Kidney capillary endothelial cell (primary cell): ENCODE measurements around the gene DAD1.
"Not testable (repeated sequence)": the region's sequence is repeated elsewhere in the genome, so short reads cannot be mapped to it uniquely, and the experiment has no call there.

Source experiments
- DNase-seq: peaks from one replicate; pipeline ENCODE4 v3.0.0-alpha.2; 2018; ENCODE audit warnings: low spot score

The DAD1 gene

DNA sequence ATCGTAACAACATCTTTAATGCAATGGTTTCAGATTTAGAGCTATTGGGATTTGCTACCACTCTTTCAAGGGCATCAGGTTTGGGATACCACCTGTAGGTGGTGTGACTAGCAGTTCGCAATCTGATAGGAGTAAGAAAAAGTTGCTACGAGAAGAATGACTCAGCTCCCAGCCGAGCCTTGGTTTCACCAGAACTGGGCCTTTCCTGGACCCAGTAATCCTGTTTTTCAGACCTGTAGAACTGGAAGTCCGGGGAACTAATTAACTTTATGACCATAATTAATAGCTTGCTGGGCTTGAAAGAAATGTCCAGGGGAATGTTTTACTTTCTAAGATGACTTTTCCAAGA is 9.8 kb upstream of the DAD1 start:
- DNase-seq, result no peak

DNA sequence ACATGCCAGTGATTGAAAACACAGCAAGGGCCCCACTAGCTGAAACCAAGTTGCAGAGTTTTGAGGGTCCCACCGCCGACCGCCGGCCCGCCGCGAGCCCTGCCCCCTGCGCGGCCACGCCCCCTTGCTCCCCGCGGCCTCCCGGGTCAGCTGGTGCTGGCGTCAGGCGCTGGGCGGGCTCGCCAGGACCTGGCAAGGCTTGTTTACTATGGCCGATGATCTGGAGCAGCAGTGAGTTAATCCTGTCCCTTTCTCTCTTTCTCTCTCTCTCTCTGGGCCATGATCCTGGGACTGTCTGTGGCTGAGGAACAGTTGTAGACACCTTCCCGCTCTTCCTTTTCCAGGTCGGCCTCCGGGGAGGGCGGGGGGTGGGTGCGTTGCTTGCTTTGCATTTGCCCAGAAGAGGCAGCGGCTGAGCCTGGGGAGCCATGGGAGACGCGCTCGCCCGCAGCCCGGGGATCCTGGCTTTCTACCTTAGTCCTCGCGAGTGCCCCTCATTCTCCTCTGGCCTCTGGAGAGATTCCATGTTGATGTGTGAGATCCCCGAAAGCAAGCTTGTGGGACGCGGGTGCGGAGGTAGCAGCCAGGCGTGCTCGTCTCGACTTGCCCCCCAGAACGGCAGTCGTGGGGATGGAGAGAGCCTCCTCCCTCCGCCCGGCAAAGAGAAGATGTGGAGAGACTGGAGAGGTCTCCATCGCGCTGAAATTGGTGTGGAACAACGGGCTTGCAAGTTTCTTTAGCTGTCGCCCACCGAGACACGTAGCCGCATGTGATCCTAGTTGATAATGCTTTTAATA is 9.3 kb upstream of the DAD1 start, which contains the start of gene ABHD4:
Gene ABHD4, plus strand, starts transcription at position 202 of the 797 bp plus-strand sequence. Its CDS starts 7 bp downstream, at position 209.
- peak; percentile 47 for DNase-seq

DNA sequence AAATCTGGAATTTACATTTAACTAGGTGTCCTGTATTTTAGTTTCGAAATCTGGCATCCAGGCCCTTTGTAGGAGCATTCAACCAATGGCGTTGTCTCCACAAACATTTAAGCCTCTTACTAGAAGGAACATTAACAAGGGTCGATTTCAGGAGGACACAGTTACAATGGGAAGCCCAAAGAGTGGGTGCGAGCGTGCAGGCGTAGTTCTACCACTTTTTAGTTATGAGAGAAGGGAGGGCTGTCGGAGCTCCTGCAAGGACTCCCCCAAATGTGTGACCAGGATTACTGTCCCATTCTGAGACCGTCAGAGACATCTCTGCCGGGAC is 8.7 kb upstream of the DAD1 start:
- no peak for DNase-seq

DNA sequence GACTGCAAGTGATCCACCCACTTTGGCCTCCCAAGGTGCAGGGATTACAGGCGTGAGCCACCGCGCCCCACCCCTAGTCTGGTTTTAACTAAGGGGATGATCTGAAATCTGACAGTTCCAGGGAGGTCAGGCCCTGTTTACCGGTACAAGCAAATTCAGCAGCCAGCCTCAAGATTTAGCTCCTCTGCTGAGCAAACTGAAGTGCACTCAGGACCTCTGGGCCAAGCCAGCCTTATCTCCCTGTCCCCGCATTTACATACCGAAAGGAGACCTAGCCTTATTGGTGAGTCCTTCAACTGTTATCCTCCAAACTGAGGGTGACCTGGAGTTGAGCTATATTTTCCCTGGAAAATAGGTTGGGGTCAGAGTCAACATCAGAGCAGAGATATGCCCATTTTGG is 8.2 kb upstream of the DAD1 start:
- no peak for DNase-seq

DNA sequence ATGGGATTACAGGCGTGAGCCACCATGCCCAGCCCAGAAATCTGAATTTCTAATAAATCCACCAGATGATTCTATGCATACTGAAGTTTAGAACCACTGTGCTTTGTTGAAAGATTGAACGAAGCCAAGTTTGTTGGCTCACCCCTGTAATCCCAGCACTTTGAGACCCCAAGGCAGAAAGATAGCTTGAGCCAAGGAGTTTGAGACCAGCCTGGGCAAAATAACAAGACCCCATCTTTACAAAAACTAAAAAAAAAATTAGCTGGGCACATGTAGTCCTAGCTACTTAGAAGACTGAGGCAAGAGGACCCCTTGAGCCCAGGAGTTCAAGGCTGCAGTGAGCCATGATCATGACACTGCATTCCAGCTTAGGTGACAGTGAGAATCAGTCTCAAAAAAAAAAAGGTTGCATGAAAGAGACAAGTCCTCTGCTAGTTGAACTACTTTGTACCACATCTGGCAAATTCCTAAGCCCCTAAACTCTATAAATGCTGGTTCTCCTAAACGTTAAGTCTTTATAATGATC is 7.4 kb upstream of the DAD1 start:
- DNase-seq, result no peak

DNA sequence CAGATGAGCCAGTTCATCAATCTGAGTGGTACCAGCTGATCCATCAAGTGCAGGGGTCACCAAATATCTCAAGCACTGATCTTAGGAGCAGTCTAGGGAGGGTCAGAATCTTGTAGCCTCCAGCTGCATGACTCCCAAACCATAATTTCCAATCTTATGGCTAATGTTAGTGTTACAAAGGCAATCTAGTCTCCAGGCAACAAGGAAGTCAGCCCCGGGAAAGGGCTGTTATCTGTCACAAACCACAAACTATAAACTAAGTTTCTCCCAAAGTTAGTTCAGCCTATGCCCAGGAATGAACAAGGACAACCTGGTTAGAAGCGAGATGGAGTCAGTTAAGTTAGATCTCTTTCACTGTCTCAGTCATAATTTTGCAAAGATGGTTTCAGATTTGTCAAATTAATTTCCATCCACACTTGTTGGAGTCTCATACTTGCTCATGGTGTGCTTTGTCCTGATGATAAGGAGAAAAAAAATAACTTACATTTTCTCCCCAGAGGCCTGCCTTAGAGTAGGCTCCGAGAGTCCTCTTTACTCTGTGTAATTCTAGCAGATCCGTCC is 5.2 kb upstream of the DAD1 start:
- no peak for DNase-seq

DNA sequence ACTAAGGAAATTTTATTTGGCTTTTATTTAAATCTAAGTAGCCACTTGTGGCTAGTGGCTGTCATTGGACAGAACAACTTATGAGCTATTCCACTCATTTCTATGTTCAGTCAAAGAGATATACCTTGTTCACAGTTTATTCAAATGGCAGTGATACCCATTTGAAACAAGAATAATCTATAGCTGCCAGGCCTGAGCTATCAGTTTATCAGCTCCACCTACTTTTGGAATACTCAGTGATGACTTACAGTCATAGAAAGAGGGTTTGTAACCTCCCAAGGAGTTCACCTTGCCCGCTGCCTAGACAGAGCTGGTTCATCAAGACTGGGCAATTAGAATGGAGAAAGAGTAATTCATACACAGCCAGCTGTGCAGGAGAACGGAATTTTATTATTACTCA is 4.6 kb upstream of the DAD1 start:
- DNase-seq, result no peak

DNA sequence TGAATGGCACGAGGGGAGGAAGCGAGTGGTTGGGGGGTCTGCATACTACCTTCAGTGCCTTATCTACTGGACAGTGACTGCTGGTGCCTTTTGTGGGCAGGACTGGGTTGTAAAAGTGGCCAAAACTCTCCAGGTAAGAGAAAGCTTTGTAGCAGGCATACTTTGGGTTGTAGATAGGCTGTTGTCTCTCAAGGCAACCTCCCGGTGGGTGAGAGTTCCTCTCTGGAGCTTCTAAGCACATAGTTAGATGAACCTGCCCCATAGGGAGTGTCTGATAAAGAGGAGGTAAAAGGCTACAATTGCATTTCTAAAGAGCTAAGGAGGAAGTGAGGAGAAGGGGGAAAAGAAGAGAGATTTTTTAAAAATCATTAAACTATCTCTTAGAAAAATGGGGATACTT is 4.2 kb upstream of the DAD1 start:
- DNase-seq, result no peak

DNA sequence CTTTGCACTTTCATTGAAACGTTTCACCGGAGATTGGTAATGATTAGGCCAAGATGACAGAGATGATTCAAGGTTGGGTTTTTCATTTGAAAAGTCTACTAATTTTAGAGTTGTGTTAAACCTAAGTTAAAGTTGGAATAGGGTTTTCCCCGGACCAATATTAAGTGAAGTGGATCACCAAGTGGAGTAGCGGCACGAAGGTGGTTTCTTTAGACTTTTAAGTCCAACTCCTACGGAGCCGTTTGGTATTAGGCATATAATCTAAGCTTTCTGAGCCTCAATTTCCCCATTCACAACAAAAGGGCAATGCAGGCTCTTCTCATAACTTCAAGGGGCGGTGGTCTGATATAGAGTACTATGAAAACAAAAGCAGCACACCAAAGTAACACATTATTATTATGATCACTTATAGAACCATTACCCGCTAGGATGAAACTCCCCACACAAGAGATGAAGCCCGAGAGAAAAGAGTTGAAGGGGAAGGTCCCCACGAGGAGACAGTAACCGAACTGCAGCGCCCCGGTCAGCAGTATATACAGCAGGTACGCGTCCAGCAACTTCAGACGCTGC is 413 bp downstream of the DAD1 start:
- DNase-seq, result no peak

DNA sequence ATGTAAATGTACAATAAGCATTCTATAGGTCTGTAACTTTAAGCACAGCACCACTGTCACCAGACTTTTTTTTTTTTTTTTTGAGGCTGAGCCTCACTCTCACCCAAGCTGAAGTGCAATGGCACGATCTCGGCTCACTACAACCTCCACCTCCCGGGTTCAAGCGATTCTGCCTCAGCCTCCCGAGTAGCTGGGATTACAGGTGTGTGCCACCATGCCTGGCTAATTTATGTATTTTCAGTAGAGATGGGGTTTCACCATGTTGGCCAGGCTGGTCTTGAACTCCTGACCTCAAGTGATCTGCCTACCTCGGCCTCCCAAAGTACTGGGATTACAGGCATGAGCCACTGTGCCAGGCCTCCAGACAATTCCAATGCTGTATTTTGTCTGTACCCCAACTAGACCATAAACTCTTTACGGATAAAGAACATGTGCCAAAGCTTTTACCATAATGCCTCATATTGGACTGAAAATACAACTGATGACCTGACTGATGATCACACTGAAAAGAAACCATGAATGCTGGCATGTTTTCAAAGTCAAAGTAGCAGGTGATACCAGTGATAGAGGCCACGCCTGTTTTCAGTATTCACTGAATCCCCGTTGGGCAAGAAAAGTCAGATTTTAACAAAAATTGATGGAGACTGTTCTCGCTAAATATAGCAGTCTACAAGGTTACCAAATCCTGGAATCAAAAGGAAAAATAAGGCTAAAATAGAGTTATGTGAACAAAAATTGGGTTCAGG is 1.2 kb downstream of the DAD1 start:
- not testable (repeated sequence) for DNase-seq

DNA sequence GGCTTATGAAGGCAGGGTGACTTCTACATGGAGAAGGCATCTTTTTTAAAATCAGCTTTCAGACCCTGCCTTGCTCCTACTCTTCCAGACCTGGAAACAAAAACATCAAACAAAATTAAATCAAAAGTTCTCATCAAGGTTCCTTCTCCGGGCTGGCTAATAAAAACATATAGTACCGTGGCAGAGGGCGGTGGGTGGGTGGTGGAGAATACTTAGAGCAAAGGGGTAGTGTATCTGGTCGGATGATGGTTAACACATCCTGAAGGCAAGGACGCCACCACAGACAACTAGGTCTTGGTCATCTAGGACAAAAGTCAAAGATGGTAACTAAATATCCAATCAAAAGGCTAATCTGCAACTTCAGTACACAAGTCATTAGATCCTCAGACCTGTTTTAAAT is 1.8 kb downstream of the DAD1 start:
- no peak for DNase-seq

DNA sequence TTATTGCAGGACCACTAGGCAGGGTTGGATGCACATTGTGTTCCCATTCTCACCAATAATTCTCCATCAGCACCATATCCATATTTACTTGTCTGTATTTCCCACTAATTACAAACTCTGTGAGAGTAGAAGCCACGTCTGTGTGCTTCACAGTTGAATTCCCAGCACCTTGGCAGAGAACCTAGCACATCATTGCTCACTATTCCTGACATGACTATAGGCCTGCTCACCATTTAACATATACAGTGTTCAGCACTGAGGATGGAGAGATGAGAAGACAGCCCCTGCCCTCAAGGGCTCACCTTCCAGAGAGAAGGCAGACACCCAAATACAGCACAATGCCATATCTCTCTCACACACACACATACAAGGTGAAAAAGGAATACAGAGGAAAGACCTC is 5.0 kb downstream of the DAD1 start:
- no peak for DNase-seq

DNA sequence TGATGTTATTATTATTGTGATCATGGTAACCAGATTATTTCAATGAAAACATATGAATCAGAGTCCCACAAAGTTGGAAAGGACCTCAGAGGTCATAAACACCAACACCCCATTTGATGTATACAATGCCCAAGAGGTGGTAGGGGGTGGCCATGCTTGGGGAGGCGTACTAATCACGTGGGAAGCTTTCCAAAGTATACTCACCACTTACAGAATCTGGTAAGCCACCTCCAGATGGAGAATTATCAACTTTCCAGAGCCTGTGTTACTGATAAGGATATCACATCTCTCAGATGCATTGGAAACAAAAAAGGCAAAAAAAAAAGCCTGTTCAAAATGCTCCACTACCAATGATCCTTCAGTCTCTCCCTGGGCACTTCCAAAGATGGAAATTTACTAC is 8.4 kb downstream of the DAD1 start:
- DNase-seq, result no peak

DNA sequence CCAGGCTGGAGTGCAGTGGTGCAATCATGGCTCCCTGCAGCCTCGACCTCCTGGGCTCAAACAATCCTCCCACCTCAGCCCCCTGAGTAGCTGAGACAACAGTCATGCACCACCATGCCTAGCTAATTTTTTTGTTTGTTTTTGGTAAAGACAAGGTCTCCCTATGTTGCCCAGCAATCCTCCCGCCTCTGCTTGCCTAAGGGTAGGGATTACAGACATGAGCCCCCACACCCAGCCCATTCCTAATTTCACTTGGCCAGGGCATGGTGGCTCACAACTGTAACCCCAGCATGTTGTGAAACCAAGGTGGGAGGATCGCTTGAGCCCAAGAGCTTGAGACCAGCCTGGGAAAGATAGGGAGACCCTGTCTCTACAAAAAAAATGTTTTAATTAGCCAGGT is 9.1 kb downstream of the DAD1 start:
- no peak for DNase-seq

DNA sequence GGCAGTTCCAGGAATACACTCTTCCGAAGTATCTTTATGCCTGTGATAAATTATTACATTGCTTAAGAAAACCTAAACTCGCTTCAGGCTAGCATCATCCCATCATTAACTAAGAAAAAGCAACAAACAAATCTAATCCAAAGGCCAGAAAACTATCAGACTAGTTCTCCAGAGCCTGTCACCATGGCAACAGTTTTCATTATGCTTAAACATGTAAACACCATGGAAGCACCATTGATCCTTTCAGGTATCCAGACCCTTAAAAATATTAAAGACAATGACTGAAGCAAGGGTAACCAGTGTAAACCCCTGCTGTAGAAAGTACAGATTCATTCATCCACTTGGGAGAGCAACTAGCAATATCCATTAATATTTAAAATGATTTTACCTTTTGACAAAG is 9.8 kb downstream of the DAD1 start:
- DNase-seq, result no peak

DNA sequence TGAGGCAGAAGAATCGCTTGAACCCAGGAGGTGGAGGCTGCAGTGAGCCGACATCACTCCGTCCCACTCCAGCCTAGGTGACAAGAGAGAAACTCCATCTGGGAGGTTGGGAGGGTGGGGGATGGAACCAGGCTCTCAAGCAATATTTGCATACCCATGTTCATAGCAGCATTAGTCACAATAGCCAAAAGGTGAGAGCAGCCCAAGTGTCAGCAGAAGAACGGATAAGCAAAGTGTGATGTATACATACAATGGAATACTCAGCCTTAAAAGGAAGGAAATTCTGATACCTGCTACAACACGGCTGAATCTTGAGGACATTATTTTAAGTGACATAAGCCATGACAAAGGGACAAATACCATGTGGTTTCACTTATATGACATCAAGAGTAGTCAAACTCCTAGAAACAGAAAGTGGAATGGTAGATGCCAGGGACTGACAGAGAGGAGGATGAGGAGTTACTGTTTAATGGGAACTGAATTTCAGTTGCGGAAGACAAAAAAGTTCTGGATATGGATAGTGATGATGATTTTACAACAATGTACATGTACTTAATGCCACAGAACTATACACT is 11.6 kb downstream of the DAD1 start:
- DNase-seq, result no peak

DNA sequence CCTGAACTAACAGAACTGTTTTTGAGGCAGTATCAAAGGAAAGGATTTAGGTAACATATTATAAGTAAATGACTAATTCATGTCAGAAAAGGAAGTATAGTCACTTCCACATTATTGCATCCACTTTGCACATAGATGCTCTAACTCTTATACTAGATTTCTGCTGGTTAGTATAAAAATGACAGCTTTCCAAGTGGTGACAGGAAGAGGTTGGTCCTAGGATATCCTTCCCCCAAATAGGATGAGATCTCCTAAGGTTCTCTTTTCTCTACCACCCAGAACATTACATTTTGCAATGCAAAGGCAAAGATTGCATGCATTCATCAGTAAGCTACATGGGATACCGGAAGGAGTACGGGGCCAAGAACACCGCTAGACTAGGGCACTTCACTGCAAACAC is 15.2 kb downstream of the DAD1 start:
- DNase-seq, result no peak

DNA sequence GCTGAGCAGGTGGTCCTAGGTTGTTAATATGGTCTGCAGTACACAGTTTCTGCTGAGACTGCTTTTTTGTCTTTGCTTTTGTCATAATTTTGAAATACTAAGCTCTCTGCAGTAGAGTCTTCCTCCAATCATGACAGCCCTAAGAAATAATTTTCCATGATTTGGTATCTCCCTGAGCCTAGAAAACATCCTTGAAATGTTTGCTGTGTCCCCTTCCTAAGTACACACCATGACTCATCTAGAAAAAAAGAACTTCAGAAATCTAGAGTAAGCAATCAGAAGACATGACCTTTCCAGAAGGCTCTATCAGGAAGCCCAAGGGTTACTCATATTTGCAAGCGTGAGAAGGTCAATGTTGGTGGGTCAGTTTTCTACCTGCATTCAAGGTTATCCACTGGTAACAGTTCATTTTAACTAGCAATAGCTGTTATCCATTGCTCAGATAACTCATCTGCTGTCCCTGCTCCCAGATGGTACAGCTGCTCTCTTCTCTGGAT is 16.4 kb downstream of the DAD1 start:
- no peak for DNase-seq

DNA sequence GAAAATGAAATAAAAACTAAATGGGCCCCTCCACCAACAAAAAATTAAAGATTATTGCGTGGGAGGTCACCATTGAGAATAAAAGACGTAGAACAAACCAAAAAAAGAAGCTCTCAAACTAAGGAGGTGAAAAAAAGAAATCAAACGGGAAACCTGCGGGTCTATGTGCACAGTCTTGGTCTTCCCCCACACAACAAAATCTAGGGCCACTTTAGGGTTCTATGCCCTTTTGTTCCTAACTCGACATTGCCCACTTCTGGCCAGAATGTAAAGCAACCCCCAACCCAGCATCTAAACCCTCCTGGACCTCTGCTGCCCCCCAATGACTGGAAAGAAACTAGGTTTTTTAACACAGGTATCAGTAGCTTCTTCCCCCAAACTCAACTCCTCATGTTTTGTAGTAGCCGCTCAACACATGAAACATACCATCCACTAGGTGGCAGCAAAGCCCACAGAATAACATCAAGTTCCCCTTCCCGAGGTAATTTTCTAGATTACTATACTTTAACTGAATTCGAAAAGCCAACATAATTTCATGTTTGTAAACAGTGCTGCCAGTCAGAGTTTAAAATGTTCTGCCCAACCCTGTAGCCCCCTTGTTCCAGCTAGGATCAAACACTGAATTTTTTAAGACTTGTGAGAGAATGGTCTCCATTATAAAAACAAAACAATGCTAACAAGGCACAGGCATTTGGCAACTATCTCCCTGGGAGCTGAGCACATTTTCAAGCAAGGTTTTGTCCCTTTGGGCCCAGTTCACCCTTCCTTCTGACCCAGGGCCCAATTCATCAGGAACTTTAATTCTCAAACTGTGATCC is 18.7 kb downstream of the DAD1 start:
- DNase-seq, result peak; percentile 86

DNA sequence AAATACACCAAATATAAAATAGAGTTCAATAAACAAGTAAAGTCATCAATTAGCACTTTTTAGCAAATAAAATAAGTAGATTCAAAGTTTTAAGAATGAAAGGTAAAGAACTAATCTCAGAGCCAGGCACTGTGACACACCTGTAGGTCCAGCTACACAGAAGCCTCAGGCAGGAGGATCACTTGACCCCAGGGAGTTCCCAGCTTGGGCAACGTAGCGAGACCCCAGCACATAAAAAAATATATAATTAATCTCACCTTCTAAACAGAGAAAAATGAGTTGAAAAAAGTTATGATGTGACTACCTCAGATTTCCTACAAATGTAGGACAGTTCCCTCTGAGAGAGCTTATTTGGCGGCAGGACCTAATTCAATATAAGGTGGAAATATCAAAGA is 19.3 kb downstream of the DAD1 start:
- DNase-seq, result no peak

DNA sequence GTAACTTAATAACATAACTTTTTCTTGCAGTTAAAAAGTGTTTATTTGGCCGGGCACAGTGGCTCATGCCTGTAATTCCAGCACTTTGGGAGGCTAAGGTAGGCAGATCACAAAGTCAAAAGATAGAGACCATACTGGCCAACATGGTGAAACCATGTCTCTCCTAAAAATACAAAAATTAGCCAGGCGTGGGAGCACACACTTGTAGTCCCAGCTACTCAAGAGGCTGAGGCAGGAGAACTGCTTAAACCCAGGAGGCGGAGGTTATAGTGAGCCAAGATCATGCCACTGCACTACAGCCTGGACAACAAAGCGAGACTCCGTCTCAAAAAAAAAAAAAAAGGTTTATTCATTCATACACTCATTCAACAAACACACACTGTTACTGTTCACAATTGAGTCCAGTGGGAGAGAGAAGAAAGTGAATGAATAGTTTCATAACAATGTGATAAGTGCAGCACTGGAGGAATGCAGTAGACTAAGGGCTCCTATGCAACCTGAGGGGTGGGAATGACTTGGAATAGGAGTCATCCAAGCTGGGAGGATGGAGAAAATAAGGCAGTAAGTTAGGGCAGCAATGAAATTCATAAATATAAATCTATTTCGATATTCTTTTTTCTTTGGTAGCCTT is 19.8 kb downstream of the DAD1 start:
- DNase-seq, result no peak
